ENCODE measurements around the gene SSR3. TPM values are rescaled to one million over a fixed set of nuclear protein-coding genes. Genes with fewer than 3 reads are reported as not detected.

The SSR3 gene
- total and polyA plus RNA-seq, 2 of the 8 experiments (the other 6 are each of a cell fraction or from before 2014, with no cell fraction given) = 92.7 to 208 TPM

GRCh38 chr3:156582532-156583183, 27.7 kb upstream of the SSR3 start:
- H3K4me2 ChIP-seq (ENCODE audit: insufficient read depth in 1 of 2, low read depth in 2 of 2, low read length in 2 of 2) = no peak overlapping the region
- no peak overlapping the region for H2BK12ac ChIP-seq (ENCODE audit: low read depth, low read length)
- FAIRE-seq (no peak), DNase-seq (ENCODE audit: low read depth in 1 of 2, low spot score in 2 of 2) (no peak)
- no peaks in the 10 kb centered on the region for H3K23me2 ChIP-seq (ENCODE audit: low read depth, low read length)
- WGBS, 2 experiments (ENCODE audit: extremely low coverage in 1 of 2, insufficient coverage in 1 of 2, insufficient read length in 1 of 2, insufficient replicate concordance in 2 of 2, low coverage in 1 of 2, low lambda C conversion rate in 2 of 2, missing lambda C conversion rate in 1 of 2) = 83% methylated on average over 4 of the region's 4 CpGs; no CpG with 5 or more reads in 1 of the 2 experiments
- H3K4me3 ChIP-seq (ENCODE audit: extremely low read depth in 1 of 4, insufficient read depth in 2 of 4, low read depth in 3 of 4, low read length in 4 of 4) = no peak overlapping the region
- no peaks in the 10 kb centered on the region for H4K20me1 ChIP-seq (replicated peaks in 1 of 2; ENCODE audit: control insufficient read depth in 1 of 2, insufficient read depth in 2 of 2, low read length in 2 of 2)
- no peak overlapping the region for H2BK120ac ChIP-seq (replicated peaks; ENCODE audit: low read depth, low read length)
- H3K56ac ChIP-seq (replicated peaks; ENCODE audit: insufficient read length, low read depth, low read length) = no peak overlapping the region
- no peaks in the 10 kb centered on the region for H3K36me3 ChIP-seq (ENCODE audit: control insufficient read depth in 2 of 4, insufficient read depth in 4 of 4, low read length in 3 of 4)
- no peak overlapping the region for H2AFZ ChIP-seq (ENCODE audit: low read length)
- H2BK5ac ChIP-seq (ENCODE audit: low read depth, low read length) = no peak overlapping the region
- H2AK5ac ChIP-seq (ENCODE audit: low read depth, low read length) = no peak overlapping the region
- H3K9ac ChIP-seq (replicated peaks in 1 of 4; ENCODE audit: extremely low read depth in 1 of 4, low read depth in 3 of 4, low read length in 3 of 4) = no peak overlapping the region
- no peak overlapping the region for H3K4ac ChIP-seq (replicated peaks; ENCODE audit: insufficient read length, low read depth, low read length)
- H4K8ac ChIP-seq (ENCODE audit: extremely low read depth, insufficient read depth, low read length) = no peak overlapping the region
- no peaks in the 10 kb centered on the region for H3K79me2 ChIP-seq (ENCODE audit: control insufficient read depth in 1 of 2, insufficient read depth in 2 of 2, low read length in 2 of 2)
- no peaks in the 10 kb centered on the region for H3K9me3 ChIP-seq (ENCODE audit: insufficient read depth in 2 of 2, low read depth in 1 of 2, low read length in 1 of 2)
- no peak overlapping the region for H3K23ac ChIP-seq (ENCODE audit: insufficient read length)
- no peak overlapping the region for H3K18ac ChIP-seq (ENCODE audit: extremely low read depth, low read length)
- ChIA-PET CTCF (ENCODE audit: partially characterized antibody) (interaction anchor here (0.5 to 1.4 kb wide), 2 partner anchors 69 to 988 kb away, joined by 3 read pairs; no protein-coding TSS in a partner anchor), POLR2A (ENCODE audit: partially characterized antibody) (interaction anchor here (1.4 kb wide), 1 partner anchor 23 kb away, joined by 3 read pairs; no protein-coding TSS in a partner anchor)
- no peaks in the 10 kb centered on the region for H3K79me1 ChIP-seq (ENCODE audit: low read depth, low read length)
- H2BK15ac ChIP-seq (ENCODE audit: low read length) = no peak overlapping the region
- no peak overlapping the region for H4K91ac ChIP-seq (replicated peaks; ENCODE audit: insufficient read length, low read length)
- H2BK20ac ChIP-seq (ENCODE audit: low read length) = no peak overlapping the region
- no peaks in the 10 kb centered on the region for H3K27me3 ChIP-seq (replicated peaks in 1 of 4; ENCODE audit: control insufficient read depth in 3 of 4, extremely low read depth in 1 of 4, insufficient read depth in 3 of 4, low read length in 3 of 4)
- H3K27ac ChIP-seq (ENCODE audit: low read depth, low read length) = no peak overlapping the region
- no peak overlapping the region for H3K14ac ChIP-seq (ENCODE audit: insufficient read length)
- H4K5ac ChIP-seq (ENCODE audit: insufficient read length, low read depth, low read length) = no peak overlapping the region
- no peaks in the 10 kb centered on the region for H3K4me1 ChIP-seq (replicated peaks in 1 of 4; ENCODE audit: control insufficient read depth in 3 of 4, insufficient read depth in 4 of 4, low read length in 3 of 4)
